ENCODE data around the gene SH3RF3. TPM values are rescaled to one million over a fixed set of nuclear protein-coding genes. Genes with fewer than 3 reads are reported as not detected.

The SH3RF3 gene
- total RNA-seq, 1 donor from 2014 or later: 7.3 TPM

DNA sequence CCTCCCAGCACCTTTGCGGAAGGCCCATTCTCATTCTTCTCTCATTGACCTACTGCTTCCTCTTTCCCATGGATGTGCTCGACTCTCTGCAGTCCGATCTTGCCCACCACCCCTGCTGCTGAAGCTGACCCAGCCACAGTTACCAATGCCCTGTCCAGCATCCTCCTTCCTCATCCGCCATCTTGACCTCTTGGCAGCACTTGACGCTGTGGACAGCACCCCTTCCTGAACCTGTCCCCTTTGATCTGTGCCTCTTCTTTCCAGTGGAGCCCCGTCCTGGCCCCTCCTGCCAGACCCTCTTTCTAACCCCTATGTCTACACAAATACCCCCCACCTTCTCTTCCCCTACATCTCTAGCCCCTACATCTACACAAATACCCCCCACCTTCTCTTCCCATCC is 275.7 kb downstream of the SH3RF3 start:
- H4K20me1 ChIP-seq (ENCODE audit: insufficient read depth, low read length): peaks cover 26% of the 10 kb centered on the region
- no peaks in the 10 kb centered on the region for H3K9me3 ChIP-seq (ENCODE audit: insufficient read depth, low read depth, low read length)
- H3K9me3 Mint-ChIP-seq (ENCODE audit: unreplicated experiment): peaks cover 2% of the 10 kb centered on the region
- H3K27me3 ChIP-seq (ENCODE audit: insufficient read depth, low read length): no peaks in the 10 kb centered on the region
- no peak overlapping the region for H3K9ac ChIP-seq (ENCODE audit: low read length)
- peaks cover 16% of the 10 kb centered on the region for H3K36me3 Mint-ChIP-seq (ENCODE audit: low read depth, unreplicated experiment)
- peaks cover 9% of the 10 kb centered on the region for H3K4me1 ChIP-seq (ENCODE audit: insufficient read depth, low read length)
- H3K4me1 Mint-ChIP-seq (ENCODE audit: low read depth, unreplicated experiment): peaks cover 31% of the 10 kb centered on the region
- no peak overlapping the region for H3K4me2 ChIP-seq (ENCODE audit: low read length)
- peaks cover 2% of the 10 kb centered on the region for H3K36me3 ChIP-seq (ENCODE audit: insufficient read depth, low read length)
- no peak overlapping the region for H3K27ac Mint-ChIP-seq (ENCODE audit: unreplicated experiment)
- H3K27ac ChIP-seq (ENCODE audit: low read depth, low read length): no peak overlapping the region
- DNase-seq (ENCODE audit: low read depth) (no peak), FAIRE-seq (no peak)
- TF ChIP-seq, protein P1, sequence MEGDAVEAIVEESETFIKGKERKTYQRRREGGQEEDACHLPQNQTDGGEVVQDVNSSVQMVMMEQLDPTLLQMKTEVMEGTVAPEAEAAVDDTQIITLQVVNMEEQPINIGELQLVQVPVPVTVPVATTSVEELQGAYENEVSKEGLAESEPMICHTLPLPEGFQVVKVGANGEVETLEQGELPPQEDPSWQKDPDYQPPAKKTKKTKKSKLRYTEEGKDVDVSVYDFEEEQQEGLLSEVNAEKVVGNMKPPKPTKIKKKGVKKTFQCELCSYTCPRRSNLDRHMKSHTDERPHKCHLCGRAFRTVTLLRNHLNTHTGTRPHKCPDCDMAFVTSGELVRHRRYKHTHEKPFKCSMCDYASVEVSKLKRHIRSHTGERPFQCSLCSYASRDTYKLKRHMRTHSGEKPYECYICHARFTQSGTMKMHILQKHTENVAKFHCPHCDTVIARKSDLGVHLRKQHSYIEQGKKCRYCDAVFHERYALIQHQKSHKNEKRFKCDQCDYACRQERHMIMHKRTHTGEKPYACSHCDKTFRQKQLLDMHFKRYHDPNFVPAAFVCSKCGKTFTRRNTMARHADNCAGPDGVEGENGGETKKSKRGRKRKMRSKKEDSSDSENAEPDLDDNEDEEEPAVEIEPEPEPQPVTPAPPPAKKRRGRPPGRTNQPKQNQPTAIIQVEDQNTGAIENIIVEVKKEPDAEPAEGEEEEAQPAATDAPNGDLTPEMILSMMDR (IDR thresholded peaks at IDR 0.05; ENCODE audit: insufficient read depth, low read depth, low read length): no peak
- TF ChIP-seq EZH2 (IDR thresholded peaks at IDR 0.05; ENCODE audit: insufficient read depth, low read length): no peak
- H3K4me3 Mint-ChIP-seq (ENCODE audit: unreplicated experiment): no peak overlapping the region
- H3K27me3 Mint-ChIP-seq (ENCODE audit: low read depth, unreplicated experiment): peaks cover 27% of the 10 kb centered on the region
- no peak overlapping the region for H2AFZ ChIP-seq (ENCODE audit: low read depth, low read length)
- H3K79me2 ChIP-seq (ENCODE audit: insufficient read depth, low read length): no peaks in the 10 kb centered on the region
- H3K4me3 ChIP-seq (ENCODE audit: insufficient read depth, low read depth, low read length): no peak overlapping the region

DNA sequence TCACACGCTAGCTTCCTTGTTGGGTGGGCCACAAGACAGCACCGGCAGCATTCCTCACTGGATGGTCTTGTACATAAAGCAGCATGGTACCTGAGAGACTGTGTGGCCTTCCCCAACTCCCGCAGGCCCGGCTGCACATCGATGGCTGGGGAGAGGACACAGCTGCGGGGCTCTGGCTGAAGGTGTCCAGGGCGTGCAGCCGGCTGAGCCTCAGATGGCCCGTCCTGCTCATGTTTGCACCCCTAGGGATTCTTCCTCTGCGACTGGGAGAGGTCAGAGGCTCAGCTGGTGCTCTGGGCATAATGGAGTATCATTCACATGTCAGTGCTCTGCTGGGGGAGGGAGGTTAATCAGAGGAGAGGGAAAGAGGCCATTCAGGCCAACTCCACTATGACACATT is 276.9 kb downstream of the SH3RF3 start:
- Histone ChIP-seq H3K4me2 (ENCODE audit: low read length) (no peak overlapping the region), H3K9ac (ENCODE audit: low read length) (no peak overlapping the region), H3K9me3 (ENCODE audit: insufficient read depth, low read depth, low read length) (no peaks in the 10 kb centered on the region), H4K20me1 (ENCODE audit: insufficient read depth, low read length) (peaks cover 21% of the 10 kb centered on the region), H3K27me3 (ENCODE audit: insufficient read depth, low read length) (no peaks in the 10 kb centered on the region), H3K36me3 (ENCODE audit: insufficient read depth, low read length) (no peaks in the 10 kb centered on the region), H3K27ac (ENCODE audit: low read depth, low read length) (no peak overlapping the region), H3K79me2 (ENCODE audit: insufficient read depth, low read length) (no peaks in the 10 kb centered on the region), H3K4me1 (ENCODE audit: insufficient read depth, low read length) (peaks cover 9% of the 10 kb centered on the region), H3K4me3 (ENCODE audit: insufficient read depth, low read depth, low read length) (no peak overlapping the region), H2AFZ (ENCODE audit: low read depth, low read length) (no peak overlapping the region)
- H3K27ac Mint-ChIP-seq (ENCODE audit: unreplicated experiment): no peak overlapping the region
- no peak overlapping the region for H3K4me3 Mint-ChIP-seq (ENCODE audit: unreplicated experiment)
- FAIRE-seq (no peak), DNase-seq (ENCODE audit: low read depth) (no peak)
- peaks cover 14% of the 10 kb centered on the region for H3K36me3 Mint-ChIP-seq (ENCODE audit: low read depth, unreplicated experiment)
- TF ChIP-seq, protein P1 (IDR thresholded peaks at IDR 0.05; ENCODE audit: insufficient read depth, low read depth, low read length): no peak
- TF ChIP-seq EZH2 (IDR thresholded peaks at IDR 0.05; ENCODE audit: insufficient read depth, low read length): no peak
- H3K4me1 Mint-ChIP-seq (ENCODE audit: low read depth, unreplicated experiment): peaks cover 34% of the 10 kb centered on the region
- H3K27me3 Mint-ChIP-seq (ENCODE audit: low read depth, unreplicated experiment): peaks cover 33% of the 10 kb centered on the region
- H3K9me3 Mint-ChIP-seq (ENCODE audit: unreplicated experiment): no peaks in the 10 kb centered on the region

DNA sequence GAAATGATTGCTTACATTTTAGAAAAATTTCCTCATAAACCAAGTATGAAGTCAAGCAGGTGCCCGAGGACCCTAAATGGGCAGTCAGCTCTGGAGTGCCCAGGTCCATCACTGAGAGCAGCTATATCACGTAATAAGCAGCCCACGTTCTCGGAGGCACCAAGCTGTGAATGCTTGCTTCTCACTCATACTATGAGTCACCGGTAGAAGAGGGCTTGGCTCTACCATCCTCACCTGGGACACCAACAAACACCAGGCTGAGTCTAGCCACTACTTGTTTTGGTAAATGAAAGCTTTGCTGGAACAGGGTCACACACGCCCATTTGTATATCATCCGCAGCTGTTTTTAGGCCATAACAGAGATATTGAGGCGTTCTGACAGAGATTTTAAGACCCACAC is 277.3 kb downstream of the SH3RF3 start:
- peaks cover 34% of the 10 kb centered on the region for H3K4me1 Mint-ChIP-seq (ENCODE audit: low read depth, unreplicated experiment)
- TF ChIP-seq EZH2 (IDR thresholded peaks at IDR 0.05; ENCODE audit: insufficient read depth, low read length): no peak
- TF ChIP-seq, protein P1 (IDR thresholded peaks at IDR 0.05; ENCODE audit: insufficient read depth, low read depth, low read length): no peak
- H3K27me3 Mint-ChIP-seq (ENCODE audit: low read depth, unreplicated experiment): peaks cover 35% of the 10 kb centered on the region
- FAIRE-seq (no peak), DNase-seq (ENCODE audit: low read depth) (no peak)
- Histone ChIP-seq H3K36me3 (ENCODE audit: insufficient read depth, low read length) (no peaks in the 10 kb centered on the region), H3K4me3 (ENCODE audit: insufficient read depth, low read depth, low read length) (no peak overlapping the region), H4K20me1 (ENCODE audit: insufficient read depth, low read length) (peaks cover 21% of the 10 kb centered on the region), H3K4me2 (ENCODE audit: low read length) (no peak overlapping the region), H3K9ac (ENCODE audit: low read length) (no peak overlapping the region), H3K27me3 (ENCODE audit: insufficient read depth, low read length) (no peaks in the 10 kb centered on the region), H3K4me1 (ENCODE audit: insufficient read depth, low read length) (peaks cover 9% of the 10 kb centered on the region), H3K79me2 (ENCODE audit: insufficient read depth, low read length) (no peaks in the 10 kb centered on the region), H2AFZ (ENCODE audit: low read depth, low read length) (no peak overlapping the region), H3K27ac (ENCODE audit: low read depth, low read length) (no peak overlapping the region), H3K9me3 (ENCODE audit: insufficient read depth, low read depth, low read length) (no peaks in the 10 kb centered on the region)
- H3K27ac Mint-ChIP-seq (ENCODE audit: unreplicated experiment): no peak overlapping the region
- H3K9me3 Mint-ChIP-seq (ENCODE audit: unreplicated experiment): no peaks in the 10 kb centered on the region
- H3K36me3 Mint-ChIP-seq (ENCODE audit: low read depth, unreplicated experiment): peaks cover 12% of the 10 kb centered on the region
- no peak overlapping the region for H3K4me3 Mint-ChIP-seq (ENCODE audit: unreplicated experiment)
